Measurements from ENCODE around the gene PDE8B. TPM values are rescaled to one million over a fixed set of nuclear protein-coding genes. Genes with fewer than 3 reads are reported as not detected.

Gene PDE8B
- total RNA-seq, 1 experiment from 2014 or later = 0.07 TPM

DNA sequence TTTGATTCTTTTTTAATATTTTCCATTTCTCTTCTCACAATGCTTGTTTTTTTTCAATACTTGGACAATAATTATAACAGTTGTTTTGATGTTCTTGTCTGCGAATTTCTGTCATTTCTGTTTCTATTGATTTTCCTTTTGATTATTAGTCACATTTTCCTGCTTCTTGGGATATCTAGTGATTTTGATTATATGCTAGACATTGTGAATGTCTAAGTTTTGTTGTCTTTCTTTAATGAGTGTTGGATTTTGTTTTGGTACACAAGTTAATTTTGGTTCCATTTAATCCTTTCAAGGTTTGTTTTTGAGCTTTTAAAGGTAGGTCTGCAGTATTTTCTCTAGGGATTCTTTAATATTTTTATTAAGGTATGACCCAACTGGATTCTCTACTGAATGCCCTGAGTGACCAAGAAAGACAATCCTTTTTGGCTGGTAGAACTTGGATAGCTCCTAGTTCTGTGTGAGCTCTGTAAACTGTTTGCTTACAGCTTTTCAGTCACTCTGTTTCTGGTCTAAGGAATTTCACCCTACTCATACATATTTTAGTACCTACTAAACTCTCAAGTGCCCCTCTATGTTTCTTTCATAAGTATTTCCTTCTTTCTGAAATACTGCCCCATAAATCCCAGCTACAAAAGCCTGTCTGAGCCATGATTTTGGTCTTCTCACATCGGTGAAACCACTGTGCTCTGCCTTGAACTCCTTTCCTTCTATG is 12.5 kb upstream of the PDE8B start:
- H4K5ac ChIP-seq (ENCODE audit: insufficient read length, low read depth, low read length) = no peak overlapping the region
- Mint-ChIP-seq H3K27me3 (ENCODE audit: low read depth) (peaks cover 11% of the 10 kb centered on the region), H3K4me3 (no peak overlapping the region), H3K9me3 (peaks cover 11 to 12% of the 10 kb centered on the region in 2 experiments; a peak in 3 of 5 replicates), H3K4me1 (no peaks in the 10 kb centered on the region; a peak in 1 of 4 replicates), H3K36me3 (ENCODE audit: insufficient read depth in 1 of 3, low read depth in 3 of 3) (peaks cover 0 to 2% (median 0%) of the 10 kb centered on the region in 3 experiments; a peak in 2 of 7 replicates), H3K27ac (no peak overlapping the region)
- no peak overlapping the region for H3K14ac ChIP-seq (ENCODE audit: insufficient read depth, low read length)
- H2BK120ac ChIP-seq (ENCODE audit: low read depth, low read length, poor library complexity, severe bottlenecking) = no peak overlapping the region
- no peak overlapping the region for H4K8ac ChIP-seq (replicated peaks; ENCODE audit: insufficient read length, low read depth, low read length)
- H3K23me2 ChIP-seq (ENCODE audit: insufficient read length, low read depth, low read length, poor library complexity, severe bottlenecking) = no peaks in the 10 kb centered on the region
- H3K79me2 ChIP-seq (ENCODE audit: insufficient read depth, low read length) = no peaks in the 10 kb centered on the region
- H3K23ac ChIP-seq (ENCODE audit: insufficient read length, low read depth, low read length) = no peak overlapping the region
- no peak overlapping the region for H2AFZ ChIP-seq (ENCODE audit: low read length)
- H4K20me1 ChIP-seq (ENCODE audit: control insufficient read depth, insufficient read depth, insufficient read length) = no peaks in the 10 kb centered on the region
- TF ChIP-seq, protein P1, sequence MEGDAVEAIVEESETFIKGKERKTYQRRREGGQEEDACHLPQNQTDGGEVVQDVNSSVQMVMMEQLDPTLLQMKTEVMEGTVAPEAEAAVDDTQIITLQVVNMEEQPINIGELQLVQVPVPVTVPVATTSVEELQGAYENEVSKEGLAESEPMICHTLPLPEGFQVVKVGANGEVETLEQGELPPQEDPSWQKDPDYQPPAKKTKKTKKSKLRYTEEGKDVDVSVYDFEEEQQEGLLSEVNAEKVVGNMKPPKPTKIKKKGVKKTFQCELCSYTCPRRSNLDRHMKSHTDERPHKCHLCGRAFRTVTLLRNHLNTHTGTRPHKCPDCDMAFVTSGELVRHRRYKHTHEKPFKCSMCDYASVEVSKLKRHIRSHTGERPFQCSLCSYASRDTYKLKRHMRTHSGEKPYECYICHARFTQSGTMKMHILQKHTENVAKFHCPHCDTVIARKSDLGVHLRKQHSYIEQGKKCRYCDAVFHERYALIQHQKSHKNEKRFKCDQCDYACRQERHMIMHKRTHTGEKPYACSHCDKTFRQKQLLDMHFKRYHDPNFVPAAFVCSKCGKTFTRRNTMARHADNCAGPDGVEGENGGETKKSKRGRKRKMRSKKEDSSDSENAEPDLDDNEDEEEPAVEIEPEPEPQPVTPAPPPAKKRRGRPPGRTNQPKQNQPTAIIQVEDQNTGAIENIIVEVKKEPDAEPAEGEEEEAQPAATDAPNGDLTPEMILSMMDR (conservative IDR thresholded peaks at IDR 0.05) = no peak
- H3K4ac ChIP-seq (ENCODE audit: low read depth, low read length) = no peak overlapping the region
- H3K9ac ChIP-seq (ENCODE audit: extremely low read depth, insufficient read length, low read length) = no peak overlapping the region
- no peak overlapping the region for H3K27ac ChIP-seq (ENCODE audit: insufficient read length, low read depth, low read length)
- H2BK15ac ChIP-seq (ENCODE audit: low read depth, low read length) = no peak overlapping the region
- H3K9me3 ChIP-seq (ENCODE audit: control insufficient read depth, low read depth, low read length) = no peaks in the 10 kb centered on the region
- no peak for DNase-seq
- no peak overlapping the region for H2BK12ac ChIP-seq (ENCODE audit: insufficient read length, low read depth, low read length)
- H3K79me1 ChIP-seq (ENCODE audit: insufficient read depth, low read depth, low read length, poor library complexity, severe bottlenecking) = no peaks in the 10 kb centered on the region
- no peak overlapping the region for H4K91ac ChIP-seq (ENCODE audit: insufficient read length, low read depth, low read length)
- no peak overlapping the region for H2BK20ac ChIP-seq (ENCODE audit: low read depth, low read length, poor library complexity, severe bottlenecking)
- no peak overlapping the region for H3K56ac ChIP-seq (ENCODE audit: insufficient read length, low read depth, low read length)
- H2BK5ac ChIP-seq (ENCODE audit: insufficient read length, low read length) = no peak overlapping the region
- no peaks in the 10 kb centered on the region for H3K4me1 ChIP-seq (ENCODE audit: insufficient read depth, low read length)
- no peak overlapping the region for H2AK5ac ChIP-seq (ENCODE audit: insufficient read length, low read length)
- H3K4me2 ChIP-seq (ENCODE audit: insufficient read depth, insufficient read length, low read length) = no peak overlapping the region
- no peak overlapping the region for H3T11ph ChIP-seq (ENCODE audit: low read length)
- no CpG with 5 or more reads among the region's 2 CpGs for WGBS (ENCODE audit: extremely low coverage, insufficient read length, low lambda C conversion rate)
- H3K27me3 ChIP-seq (ENCODE audit: insufficient read depth, low read length) = no peaks in the 10 kb centered on the region
- H3K18ac ChIP-seq (ENCODE audit: insufficient read length, low read depth, low read length) = no peak overlapping the region
